ENCODE measurements around the gene TPPP3. TPM values are rescaled to one million over a fixed set of nuclear protein-coding genes. Genes with fewer than 3 reads are reported as not detected.

Gene TPPP3
- total RNA-seq, 2 experiments from 2014 or later = not detected

DNA sequence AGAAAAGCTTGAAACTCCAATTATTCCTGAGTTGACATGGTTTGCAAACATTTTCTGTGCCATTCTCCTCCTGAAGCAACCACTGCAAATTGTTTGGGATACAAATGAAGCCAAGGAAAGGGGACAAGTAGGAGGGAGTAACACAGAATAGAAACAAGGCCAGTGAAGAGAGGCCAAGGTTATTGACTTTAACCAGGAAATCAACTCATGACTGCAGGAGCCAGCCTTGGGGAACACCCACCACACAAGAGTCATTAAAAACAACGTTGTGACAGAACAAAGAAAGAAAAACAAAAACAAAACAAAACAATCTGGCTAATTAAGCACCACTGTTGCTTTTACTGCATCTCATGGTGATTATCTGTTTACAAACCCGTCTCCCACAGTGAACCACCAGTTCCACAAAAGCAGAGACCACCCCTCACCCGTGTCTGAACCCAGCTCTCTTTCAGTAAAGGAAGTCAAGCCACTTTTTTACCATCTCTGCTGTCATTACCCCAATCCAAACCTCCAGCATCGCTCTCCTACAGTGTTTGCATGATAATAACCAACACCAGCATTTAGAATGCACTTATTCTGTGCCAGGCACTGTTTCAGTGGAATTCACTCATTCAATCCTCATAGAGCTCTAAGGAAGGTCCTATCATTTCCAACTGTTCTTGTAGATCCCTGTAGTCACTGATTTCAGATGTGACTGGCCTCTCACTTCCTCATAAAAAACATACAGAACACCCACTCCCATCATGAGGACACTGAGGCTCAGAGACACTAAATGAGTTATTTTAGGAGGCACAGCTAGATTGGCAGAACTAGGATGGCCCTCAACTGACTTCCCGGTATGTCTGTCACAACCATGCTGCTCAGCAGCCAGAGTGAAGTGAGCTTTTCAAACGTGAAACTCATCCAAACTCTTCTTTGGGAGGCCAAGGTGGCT is 20.9 kb upstream of the TPPP3 start:
- Histone ChIP-seq H3K27ac (ENCODE audit: low read depth in 1 of 2, low read length in 2 of 2) (no peak overlapping the region), H3K4me1 (ENCODE audit: insufficient read depth, low read length) (peaks cover 12% of the 10 kb centered on the region), H3K4me3 (ENCODE audit: low read length) (no peak overlapping the region), H3K9me3 (ENCODE audit: control insufficient read depth in 1 of 2, insufficient read depth in 1 of 2, low read length in 2 of 2) (no peaks in the 10 kb centered on the region), H3K27me3 (ENCODE audit: control insufficient read depth in 1 of 2, insufficient read depth in 2 of 2, low read length in 2 of 2) (peaks cover 22 to 27% of the 10 kb centered on the region in 2 experiments), H3K36me3 (ENCODE audit: insufficient read depth, low read length) (no peaks in the 10 kb centered on the region)
- Mint-ChIP-seq H3K4me3 (no peak overlapping the region), H3K9me3 (no peaks in the 10 kb centered on the region), H3K27ac (no peak overlapping the region), H3K27me3 (peaks cover 44% of the 10 kb centered on the region), H3K36me3 (ENCODE audit: low read depth) (no peaks in the 10 kb centered on the region), H3K4me1 (ENCODE audit: low read depth) (peaks cover 4% of the 10 kb centered on the region)
- ATAC-seq (ENCODE audit: poor library complexity) (no peak), DNase-seq (no peak)
- intact Hi-C loops (cut with DNase I, micrococcal nuclease) = loop anchor here in 1 of 2 experiments (10.0 kb wide), 1 partner anchor 439 kb away; no protein-coding TSS in a partner anchor
- ChIA-PET POLR2A (no interaction called here), CTCF (interaction anchor here (1.6 kb wide), 1 partner anchor 14 kb away, joined by 3 read pairs; no protein-coding TSS in a partner anchor)
- TF ChIP-seq, protein P1, sequence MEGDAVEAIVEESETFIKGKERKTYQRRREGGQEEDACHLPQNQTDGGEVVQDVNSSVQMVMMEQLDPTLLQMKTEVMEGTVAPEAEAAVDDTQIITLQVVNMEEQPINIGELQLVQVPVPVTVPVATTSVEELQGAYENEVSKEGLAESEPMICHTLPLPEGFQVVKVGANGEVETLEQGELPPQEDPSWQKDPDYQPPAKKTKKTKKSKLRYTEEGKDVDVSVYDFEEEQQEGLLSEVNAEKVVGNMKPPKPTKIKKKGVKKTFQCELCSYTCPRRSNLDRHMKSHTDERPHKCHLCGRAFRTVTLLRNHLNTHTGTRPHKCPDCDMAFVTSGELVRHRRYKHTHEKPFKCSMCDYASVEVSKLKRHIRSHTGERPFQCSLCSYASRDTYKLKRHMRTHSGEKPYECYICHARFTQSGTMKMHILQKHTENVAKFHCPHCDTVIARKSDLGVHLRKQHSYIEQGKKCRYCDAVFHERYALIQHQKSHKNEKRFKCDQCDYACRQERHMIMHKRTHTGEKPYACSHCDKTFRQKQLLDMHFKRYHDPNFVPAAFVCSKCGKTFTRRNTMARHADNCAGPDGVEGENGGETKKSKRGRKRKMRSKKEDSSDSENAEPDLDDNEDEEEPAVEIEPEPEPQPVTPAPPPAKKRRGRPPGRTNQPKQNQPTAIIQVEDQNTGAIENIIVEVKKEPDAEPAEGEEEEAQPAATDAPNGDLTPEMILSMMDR (IDR thresholded peaks at IDR 0.05) = no peak

DNA sequence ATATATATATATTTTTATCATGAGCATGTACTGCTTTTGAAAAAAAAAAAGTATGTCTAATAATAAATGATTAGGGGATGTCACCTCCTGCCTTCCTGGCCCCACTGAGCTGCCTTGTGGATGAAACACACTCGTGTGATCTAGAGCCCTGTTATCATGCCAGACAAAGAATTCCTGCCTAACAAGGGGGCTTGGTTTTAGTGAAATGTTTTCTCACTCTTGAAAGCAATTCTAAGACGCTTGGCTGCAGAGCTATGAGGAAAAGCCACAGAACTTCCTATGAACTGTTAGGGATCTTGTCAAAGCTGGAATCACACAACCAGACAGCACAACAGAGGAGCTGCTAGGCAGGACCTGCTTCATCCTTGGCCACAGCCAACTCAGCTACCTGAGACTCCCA is 19.0 kb upstream of the TPPP3 start:
- intact Hi-C loops (cut with DNase I, micrococcal nuclease) = loop anchor here in 1 of 2 experiments (10.0 kb wide), 1 partner anchor 437 kb away; no protein-coding TSS in a partner anchor
- no peak for DNase-seq
- Histone ChIP-seq H3K36me3 (ENCODE audit: insufficient read depth, low read length) (no peaks in the 10 kb centered on the region), H3K27ac (ENCODE audit: low read depth in 1 of 2, low read length in 2 of 2) (no peak overlapping the region), H3K9me3 (ENCODE audit: control insufficient read depth in 1 of 2, insufficient read depth in 1 of 2, low read length in 2 of 2) (no peaks in the 10 kb centered on the region), H3K4me1 (ENCODE audit: insufficient read depth, low read length) (peaks cover 12% of the 10 kb centered on the region), H3K27me3 (ENCODE audit: control insufficient read depth in 1 of 2, insufficient read depth in 2 of 2, low read length in 2 of 2) (peaks cover 18 to 20% of the 10 kb centered on the region in 2 experiments), H3K4me3 (ENCODE audit: low read length) (no peak overlapping the region)
- Mint-ChIP-seq H3K36me3 (ENCODE audit: low read depth) (no peaks in the 10 kb centered on the region), H3K4me1 (ENCODE audit: low read depth) (peaks cover 4% of the 10 kb centered on the region), H3K9me3 (no peaks in the 10 kb centered on the region), H3K4me3 (no peak overlapping the region), H3K27ac (no peak overlapping the region), H3K27me3 (peaks cover 32% of the 10 kb centered on the region)
- CTCF ChIA-PET = no interaction called here
- ATAC-seq (ENCODE audit: poor library complexity) = no peak
- POLR2A ChIA-PET = no interaction called here
- TF ChIP-seq, protein P1 (IDR thresholded peaks at IDR 0.05) = no peak

DNA sequence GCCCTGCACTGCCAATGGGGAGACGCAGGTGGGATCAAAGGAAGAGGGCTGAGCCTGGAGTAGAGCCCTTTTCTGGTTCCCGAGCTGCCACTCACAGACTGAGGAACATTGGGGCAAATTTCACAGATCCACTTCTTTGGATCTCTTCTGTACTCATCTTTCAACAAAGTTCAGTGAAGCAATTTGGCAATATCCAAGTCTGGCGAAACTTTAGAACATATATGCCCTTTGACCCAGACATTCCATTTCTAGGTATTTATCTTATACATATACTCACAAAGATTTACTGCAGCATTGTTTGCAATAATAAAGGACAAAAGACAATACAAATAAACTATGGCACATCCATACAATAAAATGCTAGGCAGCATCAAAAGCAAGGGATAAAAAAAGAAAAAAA is 18.0 kb upstream of the TPPP3 start:
- ChIA-PET CTCF (no interaction called here), POLR2A (no interaction called here)
- Histone ChIP-seq H3K4me1 (ENCODE audit: insufficient read depth, low read length) (peaks cover 9% of the 10 kb centered on the region), H3K4me3 (ENCODE audit: low read length) (no peak overlapping the region), H3K36me3 (ENCODE audit: insufficient read depth, low read length) (no peaks in the 10 kb centered on the region), H3K27ac (ENCODE audit: low read depth in 1 of 2, low read length in 2 of 2) (no peak overlapping the region), H3K27me3 (ENCODE audit: control insufficient read depth in 1 of 2, insufficient read depth in 2 of 2, low read length in 2 of 2) (peaks cover 10 to 13% of the 10 kb centered on the region in 2 experiments), H3K9me3 (ENCODE audit: control insufficient read depth in 1 of 2, insufficient read depth in 1 of 2, low read length in 2 of 2) (no peaks in the 10 kb centered on the region)
- ATAC-seq (ENCODE audit: poor library complexity) (no peak), DNase-seq (no peak)
- TF ChIP-seq, protein P1 (IDR thresholded peaks at IDR 0.05) = no peak
- Mint-ChIP-seq H3K4me3 (no peak overlapping the region), H3K36me3 (ENCODE audit: low read depth) (no peaks in the 10 kb centered on the region), H3K27me3 (peaks cover 23% of the 10 kb centered on the region), H3K4me1 (ENCODE audit: low read depth) (no peaks in the 10 kb centered on the region), H3K27ac (no peak overlapping the region), H3K9me3 (no peaks in the 10 kb centered on the region)
- intact Hi-C loops (cut with DNase I, micrococcal nuclease) = loop anchor here in 1 of 2 experiments (10.0 kb wide), 1 partner anchor 437 kb away; no protein-coding TSS in a partner anchor
